Measurements from ENCODE around the gene ENHO. TPM values are rescaled to one million over a fixed set of nuclear protein-coding genes. Genes with fewer than 3 reads are reported as not detected.

The ENHO gene
- polyA plus RNA-seq, 3 donors = 2.3 to 3.2 (median 2.7) TPM

DNA sequence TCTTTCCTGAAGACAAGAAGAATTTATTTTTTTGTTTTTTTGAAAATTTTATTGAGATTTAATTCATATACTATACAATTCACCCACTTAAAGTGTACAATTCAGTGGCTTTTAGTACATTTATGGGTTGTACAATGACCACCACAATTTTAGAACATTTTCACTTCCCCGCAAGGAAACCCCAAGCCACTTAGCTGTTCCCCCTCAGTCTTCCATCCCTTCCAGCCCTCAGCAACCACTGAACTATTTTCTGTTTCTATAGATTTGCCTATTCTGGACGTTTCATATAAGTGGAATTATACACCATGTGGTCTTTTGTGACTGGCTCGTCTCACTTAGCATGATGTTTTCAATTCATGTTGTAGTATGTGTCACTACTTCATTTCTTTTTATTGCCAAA is 36.2 kb downstream of the ENHO start:
- Histone ChIP-seq H3K9ac (ENCODE audit: insufficient read depth, low read length, poor library complexity, severe bottlenecking) (no peak overlapping the region), H4K20me1 (ENCODE audit: insufficient read depth, low read length) (no peaks in the 10 kb centered on the region), H3K9me3 (replicated peaks in 1 of 2; ENCODE audit: control insufficient read depth in 1 of 2, insufficient read depth in 1 of 2, low read length in 2 of 2) (no peaks in the 10 kb centered on the region), H3K4me3 (replicated peaks in 1 of 3; ENCODE audit: low read depth in 2 of 3, low read length in 3 of 3) (no peak overlapping the region), H3K27ac (ENCODE audit: low read depth in 1 of 2, low read length in 2 of 2) (no peak overlapping the region), H3K4me1 (ENCODE audit: control insufficient read depth in 1 of 2, insufficient read depth in 2 of 2, low read length in 2 of 2) (no peaks in the 10 kb centered on the region), H3K79me2 (ENCODE audit: insufficient read depth, low read length) (no peaks in the 10 kb centered on the region), H2AFZ (ENCODE audit: insufficient read depth, low read depth, low read length, poor library complexity, severe bottlenecking) (no peak overlapping the region), H3K36me3 (replicated peaks in 1 of 2; ENCODE audit: control insufficient read depth in 1 of 2, insufficient read depth in 2 of 2, low read length in 2 of 2) (no peaks in the 10 kb centered on the region), H3K27me3 (ENCODE audit: control insufficient read depth in 2 of 2, insufficient read depth in 2 of 2, low read length in 2 of 2) (peaks cover 0 to 5% of the 10 kb centered on the region in 2 donors), H3K4me2 (replicated peaks; ENCODE audit: extremely low read depth, low read length, poor library complexity, severe bottlenecking) (no peak overlapping the region)
- H3K9me3 Mint-ChIP-seq = no peaks in the 10 kb centered on the region
- no CpG with 5 or more reads among the region's 3 CpGs for WGBS (ENCODE audit: insufficient coverage)
- peaks cover 7 to 14% (median 8%) of the 10 kb centered on the region in 3 donors for H3K27me3 Mint-ChIP-seq (ENCODE audit: low read depth in 3 of 3)
- H3K27ac Mint-ChIP-seq = no peak overlapping the region
- intact Hi-C loops (cut with micrococcal nuclease) = no loop called here
- no peak for TF ChIP-seq CTCF (IDR thresholded peaks at IDR 0.05)
- H3K36me3 Mint-ChIP-seq = no peaks in the 10 kb centered on the region
- H3K4me1 Mint-ChIP-seq = no peaks in the 10 kb centered on the region
- H3K4me3 Mint-ChIP-seq = no peak overlapping the region
- no peak for DNase-seq

DNA sequence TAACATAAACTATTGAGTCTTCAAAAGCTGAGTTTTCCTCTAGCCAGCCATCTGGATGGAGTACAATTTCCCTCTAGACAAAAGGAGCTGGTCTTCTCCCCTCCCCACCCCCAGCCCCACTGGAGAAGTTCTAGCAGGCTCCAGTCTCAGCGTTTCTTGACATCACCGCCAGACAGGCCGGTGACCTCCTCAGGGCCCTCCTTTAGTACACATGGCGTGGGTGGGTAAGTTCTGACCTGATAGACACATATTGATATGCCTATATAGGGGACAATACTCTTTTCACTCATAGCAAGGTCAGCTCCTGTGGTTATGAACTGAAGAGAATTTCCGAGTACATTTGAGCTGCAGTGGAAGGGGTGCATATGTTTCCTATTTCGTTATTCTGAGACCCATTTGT is 37.0 kb downstream of the ENHO start:
- Mint-ChIP-seq H3K27me3 (ENCODE audit: low read depth in 3 of 3) (peaks cover 10 to 14% (median 11%) of the 10 kb centered on the region in 3 donors), H3K9me3 (no peaks in the 10 kb centered on the region), H3K27ac (no peak overlapping the region), H3K36me3 (no peaks in the 10 kb centered on the region), H3K4me3 (no peak overlapping the region), H3K4me1 (no peaks in the 10 kb centered on the region)
- no peak overlapping the region for H3K4me2 ChIP-seq (replicated peaks; ENCODE audit: extremely low read depth, low read length, poor library complexity, severe bottlenecking)
- H3K27ac ChIP-seq (ENCODE audit: low read depth in 1 of 2, low read length in 2 of 2) = no peak overlapping the region
- H3K9ac ChIP-seq (ENCODE audit: insufficient read depth, low read length, poor library complexity, severe bottlenecking) = no peak overlapping the region
- no peak for DNase-seq
- no peaks in the 10 kb centered on the region for H3K36me3 ChIP-seq (replicated peaks in 1 of 2; ENCODE audit: control insufficient read depth in 1 of 2, insufficient read depth in 2 of 2, low read length in 2 of 2)
- intact Hi-C loops (cut with micrococcal nuclease) = no loop called here
- WGBS (ENCODE audit: insufficient coverage) = 100% methylated on average over 2 of the region's 6 CpGs
- no peak overlapping the region for H3K4me3 ChIP-seq (replicated peaks in 1 of 3; ENCODE audit: low read depth in 2 of 3, low read length in 3 of 3)
- H2AFZ ChIP-seq (ENCODE audit: insufficient read depth, low read depth, low read length, poor library complexity, severe bottlenecking) = no peak overlapping the region
- H3K27me3 ChIP-seq (ENCODE audit: control insufficient read depth in 2 of 2, insufficient read depth in 2 of 2, low read length in 2 of 2) = peaks cover 0 to 5% of the 10 kb centered on the region in 2 donors
- no peaks in the 10 kb centered on the region for H3K9me3 ChIP-seq (replicated peaks in 1 of 2; ENCODE audit: control insufficient read depth in 1 of 2, insufficient read depth in 1 of 2, low read length in 2 of 2)
- no peak for TF ChIP-seq CTCF (IDR thresholded peaks at IDR 0.05)
- no peaks in the 10 kb centered on the region for H4K20me1 ChIP-seq (ENCODE audit: insufficient read depth, low read length)
- no peaks in the 10 kb centered on the region for H3K4me1 ChIP-seq (ENCODE audit: control insufficient read depth in 1 of 2, insufficient read depth in 2 of 2, low read length in 2 of 2)
- no peaks in the 10 kb centered on the region for H3K79me2 ChIP-seq (ENCODE audit: insufficient read depth, low read length)

All from CD14-positive monocyte (primary cell).